ENCODE results near the gene ERCC1. TPM values are rescaled to one million over a fixed set of nuclear protein-coding genes. Genes with fewer than 3 reads are reported as not detected.
A peak's percentile ranks its signal among the peaks of the same experiment; 100 is the strongest.

Gene ERCC1
- total and polyA plus RNA-seq, 2 of the 13 experiments (the other 11 are each of a cell fraction or from before 2014, with no cell fraction given), result 40.0 to 66.4 TPM

- TF ChIP-seq GMEB1 (CRISPR knock-in tag; IDR thresholded peaks at IDR 0.05; ENCODE audit: borderline replicate concordance) (no peak; the same call in 1 of the 2 replicates), SNRNP70 (IDR thresholded peaks at IDR 0.05; ENCODE audit: low read depth, low read length) (no peak), ATF3 (CRISPR knock-in tag; IDR thresholded peaks at IDR 0.05) (peak; percentile 80), HES4 (CRISPR knock-in tag; IDR thresholded peaks at IDR 0.05; ENCODE audit: borderline replicate concordance) (0 out of 2 replicates have a peak, but pooled peaks have one; percentile 14), NONO (IDR thresholded peaks at IDR 0.05) (no peak), NONO (CRISPR knock-in tag; conservative IDR thresholded peaks at IDR 0.05) (no peak; the same call in 1 of the 2 replicates), FOXP1 (IDR thresholded peaks at IDR 0.05) (no peak), FOXP1 (CRISPR knock-in tag; IDR thresholded peaks at IDR 0.05) (no peak), MXI1 (IDR thresholded peaks at IDR 0.05; ENCODE audit: borderline replicate concordance, low read depth, low read length) (no peak), SP5 (CRISPR knock-in tag; IDR thresholded peaks at IDR 0.05; ENCODE audit: borderline replicate concordance, low read depth) (no peak; the same call in 1 of the 2 replicates), RFX1 (IDR thresholded peaks at IDR 0.05) (no peak), TBX2 (CRISPR knock-in tag; IDR thresholded peaks at IDR 0.05; ENCODE audit: borderline replicate concordance) (no peak; the same call in none of the 2 replicates), MED1 (CRISPR knock-in tag; IDR thresholded peaks at IDR 0.05) (no peak), RBFOX2 (IDR thresholded peaks at IDR 0.05; ENCODE audit: low read depth, low read length) (no peak), ZBTB38 (CRISPR knock-in tag; IDR thresholded peaks at IDR 0.05) (0 out of 2 replicates have a peak, but pooled peaks have one; percentile 14), ZNF552 (CRISPR knock-in tag; IDR thresholded peaks at IDR 0.05; ENCODE audit: borderline replicate concordance) (no peak), RARG (CRISPR knock-in tag; IDR thresholded peaks at IDR 0.05; ENCODE audit: low read depth) (no peak), ZBTB25 (CRISPR knock-in tag; IDR thresholded peaks at IDR 0.05) (no peak), ZNF484 (CRISPR knock-in tag; IDR thresholded peaks at IDR 0.05; ENCODE audit: borderline replicate concordance, low read depth) (no peak), YEATS2 (CRISPR knock-in tag; IDR thresholded peaks at IDR 0.05; ENCODE audit: borderline replicate concordance) (no peak), MXD1 (CRISPR knock-in tag; IDR thresholded peaks at IDR 0.05) (peak; percentile 48; the same call in 1 of the 2 replicates), MEIS2 (CRISPR knock-in tag; IDR thresholded peaks at IDR 0.05) (no peak)
- TF ChIP-seq, protein P1, sequence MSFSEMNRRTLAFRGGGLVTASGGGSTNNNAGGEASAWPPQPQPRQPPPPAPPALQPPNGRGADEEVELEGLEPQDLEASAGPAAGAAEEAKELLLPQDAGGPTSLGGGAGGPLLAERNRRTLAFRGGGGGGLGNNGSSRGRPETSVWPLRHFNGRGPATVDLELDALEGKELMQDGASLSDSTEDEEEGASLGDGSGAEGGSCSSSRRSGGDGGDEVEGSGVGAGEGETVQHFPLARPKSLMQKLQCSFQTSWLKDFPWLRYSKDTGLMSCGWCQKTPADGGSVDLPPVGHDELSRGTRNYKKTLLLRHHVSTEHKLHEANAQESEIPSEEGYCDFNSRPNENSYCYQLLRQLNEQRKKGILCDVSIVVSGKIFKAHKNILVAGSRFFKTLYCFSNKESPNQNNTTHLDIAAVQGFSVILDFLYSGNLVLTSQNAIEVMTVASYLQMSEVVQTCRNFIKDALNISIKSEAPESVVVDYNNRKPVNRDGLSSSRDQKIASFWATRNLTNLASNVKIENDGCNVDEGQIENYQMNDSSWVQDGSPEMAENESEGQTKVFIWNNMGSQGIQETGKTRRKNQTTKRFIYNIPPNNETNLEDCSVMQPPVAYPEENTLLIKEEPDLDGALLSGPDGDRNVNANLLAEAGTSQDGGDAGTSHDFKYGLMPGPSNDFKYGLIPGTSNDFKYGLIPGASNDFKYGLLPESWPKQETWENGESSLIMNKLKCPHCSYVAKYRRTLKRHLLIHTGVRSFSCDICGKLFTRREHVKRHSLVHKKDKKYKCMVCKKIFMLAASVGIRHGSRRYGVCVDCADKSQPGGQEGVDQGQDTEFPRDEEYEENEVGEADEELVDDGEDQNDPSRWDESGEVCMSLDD (CRISPR knock-in tag; IDR thresholded peaks at IDR 0.05; ENCODE audit: borderline replicate concordance), result no peak
Observed at GRCh38 chr19:45405435-45406225, 18.1 kb downstream of the ERCC1 start (continued).
